ENCODE measurements around the gene AP3D1. TPM values are rescaled to one million over a fixed set of nuclear protein-coding genes. Genes with fewer than 3 reads are reported as not detected.
"Not testable (repeated sequence)": the region's sequence is repeated elsewhere in the genome, so short reads cannot be mapped to it uniquely, and the experiment has no call there.

Gene AP3D1
- total RNA-seq, 1 donor from 2014 or later: 98.8 TPM

DNA sequence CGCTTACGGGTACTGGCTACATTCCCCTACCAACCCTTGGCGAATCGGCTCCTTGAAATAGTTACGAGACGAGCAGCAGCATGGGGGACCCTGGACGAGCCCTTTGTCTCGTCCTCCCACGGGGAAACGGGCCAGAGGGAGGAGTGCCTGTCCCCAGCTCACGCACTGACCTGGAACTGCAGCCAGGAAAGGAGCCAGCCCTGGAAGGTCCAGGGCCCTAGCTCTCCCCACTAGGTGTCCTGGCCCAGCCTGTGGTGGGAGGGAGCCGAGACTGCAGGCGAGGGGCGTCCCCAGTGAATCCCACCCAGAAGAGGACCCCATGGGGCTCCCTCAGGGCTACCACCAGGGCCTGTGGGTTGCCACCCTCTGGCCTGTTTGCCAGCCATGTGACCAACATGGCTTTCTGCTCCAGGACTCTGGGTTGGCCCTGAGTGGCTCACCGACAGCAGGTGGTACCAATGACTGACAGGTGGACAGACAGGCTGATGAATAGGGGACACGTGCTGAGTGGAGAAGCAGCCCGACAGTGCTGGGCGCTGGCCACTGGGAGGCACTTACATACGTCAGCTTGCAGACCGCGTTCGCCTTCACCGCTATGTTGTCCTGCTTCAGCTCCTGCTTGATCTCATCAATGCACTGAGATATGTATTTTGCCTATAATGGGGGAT lies 13.2 kb downstream of the AP3D1 start:
- Histone ChIP-seq H3K4me1 (no peaks in the 10 kb centered on the region), H3K27ac (no peak overlapping the region), H3K36me3 (peaks cover 44 to 58% of the 10 kb centered on the region in 2 donors), H3K4me3 (no peak overlapping the region), H3K27me3 (no peaks in the 10 kb centered on the region), H3K9me3 (no peaks in the 10 kb centered on the region)
- intact Hi-C loops (cut with DNase I): no loop called here
- TF ChIP-seq CTCF (IDR thresholded peaks at IDR 0.05): no peak
- DNase-seq (ENCODE audit: low spot score in 2 of 2): no peak

DNA sequence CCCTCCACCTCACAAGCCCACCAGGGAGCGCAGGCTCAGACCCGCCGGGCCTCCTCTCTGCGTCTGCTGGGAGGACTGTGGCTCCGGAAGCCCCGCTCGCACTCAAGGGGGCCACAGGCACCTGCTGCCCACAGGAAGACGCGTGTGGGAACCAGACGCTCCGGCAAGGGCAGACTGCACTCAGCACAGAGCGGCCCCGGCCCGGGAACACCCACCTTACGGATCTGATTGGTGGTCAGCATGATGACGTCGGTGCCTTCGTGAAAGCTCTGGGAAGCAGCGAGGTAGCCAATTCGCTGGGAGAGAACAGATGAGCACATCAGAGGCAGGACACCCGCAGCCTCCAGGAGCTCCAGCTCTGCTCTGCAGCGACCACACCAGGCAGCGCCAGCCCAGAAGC lies 14.6 kb downstream of the AP3D1 start:
- Histone ChIP-seq H3K27me3 (no peaks in the 10 kb centered on the region), H3K36me3 (peaks cover 58 to 72% of the 10 kb centered on the region in 2 donors), H3K4me1 (no peaks in the 10 kb centered on the region), H3K4me3 (no peak overlapping the region), H3K9me3 (no peaks in the 10 kb centered on the region), H3K27ac (no peak overlapping the region)
- no peak for DNase-seq (ENCODE audit: low spot score in 2 of 2)
- TF ChIP-seq CTCF (IDR thresholded peaks at IDR 0.05): no peak
- intact Hi-C loops (cut with DNase I): no loop called here

DNA sequence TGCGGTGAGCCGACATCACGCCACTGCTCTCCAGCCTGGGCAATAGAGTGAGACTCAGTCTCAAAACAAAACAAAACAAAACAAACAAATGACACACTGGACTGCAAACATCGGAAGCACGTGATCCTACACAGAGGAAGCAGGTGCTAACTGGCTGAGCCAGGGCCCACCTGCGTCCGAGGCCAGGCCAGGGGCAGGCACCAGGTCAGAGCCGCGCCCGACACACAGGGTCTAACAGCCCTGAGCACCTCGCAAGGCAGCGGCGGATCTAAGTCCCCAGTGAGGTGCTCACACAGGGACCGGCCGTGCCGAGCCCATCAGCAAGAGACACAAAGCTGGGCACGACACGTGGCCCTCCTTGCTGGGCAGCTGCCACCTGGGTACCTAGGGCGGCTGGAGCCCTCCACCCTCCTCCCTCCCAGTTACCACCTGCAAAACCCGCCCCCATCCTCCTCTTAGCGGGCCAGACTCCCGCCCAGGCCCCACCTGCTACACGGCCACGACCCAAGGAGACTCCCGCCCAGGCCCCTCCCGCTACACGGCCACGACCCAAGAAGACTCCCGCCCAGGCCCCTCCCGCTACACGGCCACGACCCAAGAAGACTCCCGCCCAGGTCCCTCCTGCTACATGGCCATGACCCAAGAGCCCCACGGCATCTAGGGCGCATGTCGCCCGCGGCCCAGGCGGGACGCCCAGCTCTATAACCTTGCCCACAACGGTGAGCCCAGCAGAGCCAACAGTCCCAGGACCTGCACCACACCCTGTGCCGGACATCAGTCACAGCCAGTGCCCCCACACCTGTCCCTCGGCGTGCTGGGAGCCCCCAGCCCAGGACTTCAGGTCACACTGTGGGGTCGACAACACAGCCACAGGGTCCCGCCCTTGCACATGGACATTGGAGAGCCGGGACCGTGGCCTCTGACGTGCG lies 15.6 kb downstream of the AP3D1 start:
- DNase-seq (ENCODE audit: low spot score in 2 of 2): no peak
- H3K36me3 ChIP-seq: peaks cover 64 to 80% of the 10 kb centered on the region in 2 donors
- intact Hi-C loops (cut with DNase I): no loop called here

GRCh38 chr19:2132731-2133490 lies 18.5 kb downstream of the AP3D1 start:
- H3K36me3 ChIP-seq: peaks cover 74 to 78% of the 10 kb centered on the region in 2 donors
- intact Hi-C loops (cut with DNase I): no loop called here
- no peaks in the 10 kb centered on the region for H3K4me1 ChIP-seq
- no peak overlapping the region for H3K4me3 ChIP-seq
- no peaks in the 10 kb centered on the region for H3K9me3 ChIP-seq
- TF ChIP-seq CTCF (IDR thresholded peaks at IDR 0.05): no peak
- no peak for DNase-seq (ENCODE audit: low spot score in 2 of 2)
- H3K27me3 ChIP-seq: no peaks in the 10 kb centered on the region
- H3K27ac ChIP-seq: no peak overlapping the region

More for the DNA sequence above, 15.6 kb downstream of the AP3D1 start:
- Histone ChIP-seq H3K4me1 (no peaks in the 10 kb centered on the region), H3K9me3 (no peaks in the 10 kb centered on the region), H3K27ac (no peak overlapping the region), H3K4me3 (no peak overlapping the region), H3K27me3 (no peaks in the 10 kb centered on the region)
- no peak for TF ChIP-seq CTCF (IDR thresholded peaks at IDR 0.05)

GRCh38 chr19:2132191-2132590 lies 19.2 kb downstream of the AP3D1 start:
- Histone ChIP-seq H3K36me3 (peaks cover 74 to 78% of the 10 kb centered on the region in 2 donors), H3K27me3 (no peaks in the 10 kb centered on the region), H3K27ac (no peak overlapping the region), H3K4me3 (no peak overlapping the region), H3K4me1 (no peaks in the 10 kb centered on the region), H3K9me3 (no peaks in the 10 kb centered on the region)
- DNase-seq (ENCODE audit: low spot score in 2 of 2): no peak
- intact Hi-C loops (cut with DNase I): no loop called here
- no peak for TF ChIP-seq CTCF (IDR thresholded peaks at IDR 0.05)

- H3K9me3 ChIP-seq; H3K4me1 ChIP-seq; DNase-seq (ENCODE audit: low spot score in 2 of 2); intact Hi-C loops (cut with DNase I); H3K27ac ChIP-seq; H3K4me3 ChIP-seq; H3K27me3 ChIP-seq: not testable (repeated sequence)
- H3K36me3 ChIP-seq: peaks cover 74 to 77% of the 10 kb centered on the region in 2 donors
Measured at GRCh38 chr19:2131012-2131975, 20.1 kb downstream of the AP3D1 start.

Data from ascending aorta (tissue), 2 donors.